H9 (cell line): ENCODE results near the gene DGKD. TPM values are rescaled to one million over a fixed set of nuclear protein-coding genes. Genes with fewer than 3 reads are reported as not detected.

ENCODE experiments used
- DNase-seq: peaks from one replicate; pipeline ENCODE4 v3.0.0-alpha.2; 2017
- H2AFZ ChIP-seq: one replicate; pipeline ENCODE4 v1.6.1; 2013; ENCODE audit warnings: mild to moderate bottlenecking, low read length, control low read depth, moderate library complexity
- H2AK5ac ChIP-seq: 2 replicates; pipeline ENCODE4 v1.6.1; 2013; ENCODE audit warnings: low read length, control low read depth, mixed read lengths; ENCODE audit not compliant: insufficient read length
- H2BK120ac ChIP-seq: one replicate; pipeline ENCODE4 v1.6.1; 2013; ENCODE audit warnings: low read depth, mild to moderate bottlenecking, low read length, control low read depth, inconsistent platforms; ENCODE audit not compliant: poor library complexity, severe bottlenecking
- H2BK12ac ChIP-seq: 2 replicates; pipeline ENCODE4 v1.6.1; 2013; ENCODE audit warnings: low read length, control low read depth, mixed read lengths, low read depth; ENCODE audit not compliant: insufficient read length
- H2BK15ac ChIP-seq: 2 replicates; pipeline ENCODE4 v1.6.1; 2013; ENCODE audit warnings: low read depth, low read length, control low read depth
- H2BK20ac ChIP-seq: one replicate; pipeline ENCODE4 v1.6.1; 2013; ENCODE audit warnings: low read depth, mild to moderate bottlenecking, low read length, control low read depth, inconsistent platforms; ENCODE audit not compliant: poor library complexity, severe bottlenecking
- H2BK5ac ChIP-seq: 2 replicates; pipeline ENCODE4 v1.6.1; 2013; ENCODE audit warnings: low read length, control low read depth, mixed read lengths; ENCODE audit not compliant: insufficient read length
- H3K14ac ChIP-seq: 2 replicates; pipeline ENCODE4 v1.6.1; 2013; ENCODE audit warnings: low read length, control low read depth; ENCODE audit not compliant: insufficient read depth
- H3K18ac ChIP-seq: 2 replicates; pipeline ENCODE4 v1.6.1; 2013; ENCODE audit warnings: low read depth, mild to moderate bottlenecking, mixed read lengths, low read length, control low read depth; ENCODE audit not compliant: insufficient read length
- H3K23ac ChIP-seq: 2 replicates; pipeline ENCODE4 v1.6.1; 2013; ENCODE audit warnings: low read length, control low read depth, mixed read lengths, low read depth; ENCODE audit not compliant: insufficient read length
- H3K23me2 ChIP-seq: 2 replicates; pipeline ENCODE4 v1.6.1; 2013; ENCODE audit warnings: low read depth, mild to moderate bottlenecking, mixed read lengths, low read length, control low read depth; ENCODE audit not compliant: insufficient read length, poor library complexity, severe bottlenecking
- H3K27ac ChIP-seq: 2 replicates; pipeline ENCODE4 v1.5.1; 2013; ENCODE audit warnings: low read length, control low read depth, mixed read lengths, low read depth; ENCODE audit not compliant: insufficient read length
- H3K27me3 ChIP-seq: 2 replicates; pipeline ENCODE4 v1.6.1; 2013; ENCODE audit warnings: low read length, control low read depth, inconsistent platforms; ENCODE audit not compliant: insufficient read depth
- H3K4ac ChIP-seq: 2 replicates; pipeline ENCODE4 v1.6.1; 2013; ENCODE audit warnings: low read depth, mild to moderate bottlenecking, control low read depth, inconsistent platforms, low read length, moderate library complexity
- H3K4me1 ChIP-seq: 2 replicates; pipeline ENCODE4 v1.6.1; 2013; ENCODE audit warnings: low read length, control low read depth, inconsistent platforms; ENCODE audit not compliant: insufficient read depth
- H3K4me2 ChIP-seq: 2 replicates; pipeline ENCODE4 v1.6.1; 2013; ENCODE audit warnings: low read length, control low read depth, mixed read lengths; ENCODE audit not compliant: insufficient read length, insufficient read depth
- H3K56ac ChIP-seq: 2 replicates; pipeline ENCODE4 v1.6.1; 2013; ENCODE audit warnings: low read depth, mild to moderate bottlenecking, mixed read lengths, low read length, control low read depth; ENCODE audit not compliant: insufficient read length
- H3K79me1 ChIP-seq: 2 replicates; pipeline ENCODE4 v1.6.1; 2013; ENCODE audit warnings: low read depth, mild to moderate bottlenecking, moderate library complexity, low read length, control low read depth, inconsistent platforms; ENCODE audit not compliant: insufficient read depth, poor library complexity, severe bottlenecking
- H3K79me2 ChIP-seq: 2 replicates; pipeline ENCODE4 v1.6.1; 2013; ENCODE audit warnings: low read length, control low read depth, inconsistent platforms; ENCODE audit not compliant: insufficient read depth
- H3K9ac ChIP-seq: 2 replicates; pipeline ENCODE4 v1.6.1; 2013; ENCODE audit warnings: low read length, control low read depth, mixed read lengths; ENCODE audit not compliant: insufficient read length; ENCODE audit errors: extremely low read depth
- H3K9me3 ChIP-seq: one replicate; pipeline ENCODE4 v1.6.1; 2013; ENCODE audit warnings: low read depth, low read length, inconsistent platforms; ENCODE audit not compliant: control insufficient read depth
- H3T11ph ChIP-seq: one replicate; pipeline ENCODE4 v1.6.1; 2013; ENCODE audit warnings: mild to moderate bottlenecking, low read length, control low read depth, inconsistent platforms
- H4K20me1 ChIP-seq: one replicate; pipeline ENCODE4 v1.6.1; 2013; ENCODE audit not compliant: control insufficient read depth, insufficient read length, insufficient read depth
- H4K5ac ChIP-seq: 2 replicates; pipeline ENCODE4 v1.6.1; 2013; ENCODE audit warnings: low read depth, mild to moderate bottlenecking, mixed read lengths, low read length, control low read depth; ENCODE audit not compliant: insufficient read length
- H4K8ac ChIP-seq: replicated peaks from 2 replicates; pipeline ENCODE4 v1.6.1; 2013; ENCODE audit warnings: low read length, control low read depth, mixed read lengths, low read depth; ENCODE audit not compliant: insufficient read length
- H4K91ac ChIP-seq: 2 replicates; pipeline ENCODE4 v1.6.1; 2013; ENCODE audit warnings: low read depth, mild to moderate bottlenecking, moderate library complexity, mixed read lengths, low read length, control low read depth; ENCODE audit not compliant: insufficient read length
- H3K27ac Mint-ChIP-seq, 3 experiments: 2 replicates in 2 of 3; 3 replicates in 1 of 3; pipeline ENCODE4 v1.8.0; 2020 to 2021; ENCODE audit warnings: mixed read lengths in 3 of 3, mild to moderate bottlenecking in 1 of 3, moderate library complexity in 1 of 3
- H3K27me3 Mint-ChIP-seq: 2 replicates; pipeline ENCODE4 v1.8.0; 2021; ENCODE audit warnings: low read depth, mild to moderate bottlenecking, moderate library complexity, mixed read lengths
- H3K36me3 Mint-ChIP-seq, 3 experiments: 2 replicates in 2 of 3; 3 replicates in 1 of 3; pipeline ENCODE4 v1.8.0; 2020 to 2021; ENCODE audit warnings: low read depth in 3 of 3, mixed read lengths in 3 of 3; ENCODE audit not compliant: insufficient read depth in 1 of 3
- H3K4me1 Mint-ChIP-seq, 2 experiments: 2 replicates each; pipeline ENCODE4 v1.8.0; 2020; ENCODE audit warnings: mixed read lengths in 2 of 2
- H3K4me3 Mint-ChIP-seq, 2 experiments: 2 replicates in 1 of 2; 3 replicates in 1 of 2; pipeline ENCODE4 v1.8.0; 2020 to 2021; ENCODE audit warnings: mild to moderate bottlenecking in 2 of 2, mixed read lengths in 2 of 2, moderate library complexity in 1 of 2
- H3K9me3 Mint-ChIP-seq, 2 experiments: 2 replicates in 1 of 2; 3 replicates in 1 of 2; pipeline ENCODE4 v1.8.0; 2020; ENCODE audit warnings: mild to moderate bottlenecking in 2 of 2, mixed read lengths in 2 of 2, moderate library complexity in 1 of 2
- CTCF ChIP-seq: fragments of 200-600 bp; sonication (generic); conservative IDR thresholded peaks from 3 replicates; pipeline ENCODE4 v1.8.0; 2021; ENCODE audit warnings: antibody characterized with exemption, mild to moderate bottlenecking
- WGBS: extraction: QIAGEN DNeasy Blood & Tissue Kit; methylation state at CpG from one replicate; pipeline ENCODE4 v1.1.7; 2013; ENCODE audit warnings: missing lambda C conversion rate, low lambda C conversion rate, mixed read lengths; ENCODE audit not compliant: insufficient read length; ENCODE audit errors: extremely low coverage; 5-methylcytosine and 5-hydroxymethylcytosine counted together
- total RNA-seq: library from RNA; stranded (reverse); gene quantifications from 2 replicates; pipeline ENCODE4 v1.2.1, GENCODE V29; 2021

The DGKD gene
- total RNA-seq, 1 experiment from 2014 or later: 20.7 TPM

DNA sequence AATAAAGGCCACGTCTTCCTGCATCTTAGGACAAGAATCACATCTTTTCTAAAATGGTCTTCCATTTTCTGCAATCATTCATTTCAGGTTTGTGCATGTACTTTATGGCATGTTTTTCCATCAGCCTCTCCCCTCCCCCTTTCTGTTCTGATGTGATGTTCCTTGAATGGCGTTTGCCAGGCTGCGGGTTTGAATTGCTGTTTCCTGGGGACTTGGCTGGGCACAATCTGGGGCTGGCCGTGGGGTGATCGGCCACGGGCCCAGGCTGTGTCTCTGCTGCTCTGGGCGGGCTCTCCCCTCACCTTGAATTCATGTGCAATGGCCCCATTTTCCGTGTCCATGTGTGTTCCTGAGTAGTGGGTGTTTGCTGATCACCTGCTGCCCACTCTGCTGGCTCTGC lies 15.2 kb downstream of the DGKD start:
- WGBS: no CpG with 5 or more reads among the region's 8 CpGs
- H4K8ac ChIP-seq: no peak overlapping the region
- Mint-ChIP-seq H3K36me3 (no peaks in the 10 kb centered on the region), H3K27ac (peak overlapping the region in 1 of 3 experiments; percentile 22; a peak in 2 of 7 replicates), H3K4me3 (no peak overlapping the region; a peak in 1 of 5 replicates), H3K9me3 (no peaks in the 10 kb centered on the region), H3K4me1 (peaks cover 16% of the 10 kb centered on the region in 2 experiments), H3K27me3 (no peaks in the 10 kb centered on the region)
- no peak overlapping the region for H4K91ac ChIP-seq
- H2BK5ac ChIP-seq: no peak overlapping the region
- no peaks in the 10 kb centered on the region for H3K4me1 ChIP-seq
- no peak overlapping the region for H3T11ph ChIP-seq
- no peak overlapping the region for H2BK20ac ChIP-seq
- no peak overlapping the region for H3K27ac ChIP-seq
- H2BK120ac ChIP-seq: no peak overlapping the region
- H3K56ac ChIP-seq: no peak overlapping the region
- TF ChIP-seq CTCF: no peak
- H2BK12ac ChIP-seq: no peak overlapping the region
- H3K27me3 ChIP-seq: no peaks in the 10 kb centered on the region
- no peaks in the 10 kb centered on the region for H3K23me2 ChIP-seq
- peaks cover 2% of the 10 kb centered on the region; the same call in 1 of the 2 replicates for H3K79me2 ChIP-seq
- no peak overlapping the region for H3K23ac ChIP-seq
- H2AFZ ChIP-seq: no peak overlapping the region
- H4K5ac ChIP-seq: no peak overlapping the region
- no peak overlapping the region for H3K14ac ChIP-seq
- no peaks in the 10 kb centered on the region for H3K79me1 ChIP-seq
- H3K4me2 ChIP-seq: no peak overlapping the region
- H3K9me3 ChIP-seq: no peaks in the 10 kb centered on the region
- no peak overlapping the region for H3K4ac ChIP-seq
- H3K18ac ChIP-seq: no peak overlapping the region
- H3K9ac ChIP-seq: no peak overlapping the region
- H2BK15ac ChIP-seq: no peak overlapping the region
- DNase-seq: no peak
- no peak overlapping the region for H2AK5ac ChIP-seq
- no peaks in the 10 kb centered on the region for H4K20me1 ChIP-seq
